ENCODE results near the gene SLC3A2.

The SLC3A2 gene

DNA sequence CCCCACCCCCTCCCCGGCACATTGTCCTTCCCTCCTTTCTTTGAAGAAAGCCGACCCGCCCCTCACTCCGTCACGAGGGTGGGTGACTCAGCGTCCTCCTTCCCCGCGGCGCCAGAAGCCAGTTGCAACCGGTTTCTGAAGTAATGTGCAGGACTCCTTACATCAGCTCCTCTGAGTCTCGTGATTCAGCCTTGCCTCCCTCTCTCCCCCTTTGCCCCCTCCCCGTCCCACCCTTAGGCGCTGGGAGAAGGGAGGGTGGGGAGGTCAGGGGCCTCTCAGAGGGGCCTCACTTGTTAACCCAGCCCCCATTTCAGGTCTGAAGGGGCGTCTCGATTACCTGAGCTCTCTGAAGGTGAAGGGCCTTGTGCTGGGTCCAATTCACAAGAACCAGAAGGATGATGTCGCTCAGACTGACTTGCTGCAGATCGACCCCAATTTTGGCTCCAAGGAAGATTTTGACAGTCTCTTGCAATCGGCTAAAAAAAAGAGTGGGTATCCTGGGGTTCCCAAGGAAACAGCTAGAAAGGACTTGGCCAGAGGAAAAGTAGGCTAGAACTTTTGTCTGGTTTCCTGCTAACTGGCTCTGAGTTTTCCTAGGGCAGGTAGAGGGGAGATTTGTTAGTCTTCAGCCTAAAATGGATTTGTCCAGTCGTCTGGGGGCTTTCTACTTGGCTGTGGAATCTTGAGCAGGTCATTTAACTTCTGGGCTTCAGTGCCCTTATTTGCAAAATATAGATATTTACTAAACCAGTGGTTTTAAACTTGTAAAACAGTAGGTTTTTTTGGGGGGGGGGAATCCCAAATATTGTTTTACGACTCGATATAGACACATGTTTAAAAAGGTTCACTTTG lies 1.1 kb downstream of the SLC3A2 start:
- peak; percentile 90 to 92 for DNase-seq

DNA sequence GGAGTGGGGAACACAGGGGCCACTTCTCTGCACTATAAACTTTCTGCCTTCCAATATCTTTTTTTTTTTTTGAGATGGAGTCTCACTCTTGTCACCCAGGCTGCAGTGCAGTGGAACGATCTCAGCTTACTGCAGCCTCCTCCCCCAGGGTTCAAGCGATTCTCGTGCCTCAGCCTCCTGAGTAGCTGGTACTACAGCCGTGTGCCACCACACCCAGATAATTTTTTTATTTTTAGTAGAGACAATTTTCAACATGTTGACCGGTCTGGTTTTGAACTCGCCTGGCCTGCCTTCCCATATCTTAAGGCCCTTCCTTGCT lies 1.7 kb downstream of the SLC3A2 start:
- DNase-seq = no peak

DNA sequence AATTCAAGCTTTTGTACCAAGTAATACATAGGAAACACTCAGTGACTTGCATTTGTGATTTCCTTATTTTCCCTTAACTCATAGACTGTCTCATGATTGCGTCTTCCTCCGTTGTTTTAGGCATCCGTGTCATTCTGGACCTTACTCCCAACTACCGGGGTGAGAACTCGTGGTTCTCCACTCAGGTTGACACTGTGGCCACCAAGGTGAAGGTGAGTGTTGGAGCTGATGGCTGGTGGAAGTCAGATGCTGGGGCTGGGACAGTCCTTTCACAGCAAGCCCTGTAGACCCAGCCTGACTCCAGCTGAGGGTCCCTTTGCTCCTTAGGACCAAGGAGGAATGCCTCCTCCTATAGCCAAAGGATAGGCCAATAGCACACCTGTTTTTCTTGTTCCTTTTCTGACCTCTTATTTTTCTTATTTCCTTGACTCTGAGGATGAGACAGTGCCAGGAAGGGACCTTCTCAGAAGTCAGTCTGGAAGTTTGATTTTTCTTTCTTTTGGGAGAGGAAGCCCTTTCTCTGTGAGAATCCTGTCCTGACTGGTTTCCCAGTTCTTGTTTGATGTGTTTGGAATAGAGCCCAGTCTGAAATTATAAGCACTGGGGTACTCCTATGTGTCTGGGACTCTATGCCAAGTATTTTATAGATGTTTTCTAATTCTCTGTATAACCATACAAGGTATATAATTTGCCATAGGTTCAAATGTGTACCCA lies 2.2 kb downstream of the SLC3A2 start:
- DNase-seq = no peak

DNA sequence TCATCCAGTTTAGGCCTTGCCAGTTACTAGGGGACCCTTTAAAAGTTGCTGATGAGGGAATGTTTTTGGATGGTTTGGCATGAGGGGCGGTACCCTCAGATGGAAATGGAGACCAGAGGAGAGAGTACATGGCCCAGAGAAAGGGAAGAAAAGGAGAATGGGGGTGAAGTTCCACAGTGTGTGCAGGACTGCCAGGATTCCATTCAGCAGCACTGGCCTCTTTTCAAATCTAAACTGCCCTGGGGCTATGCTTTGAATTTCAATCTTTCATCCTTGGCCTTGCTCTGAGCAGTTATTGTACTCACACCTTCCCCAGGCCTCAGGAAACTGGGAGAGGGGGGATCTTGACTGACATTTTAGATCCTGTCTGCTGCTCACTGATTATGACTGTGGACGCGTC lies 3.0 kb downstream of the SLC3A2 start:
- no peak for DNase-seq

DNA sequence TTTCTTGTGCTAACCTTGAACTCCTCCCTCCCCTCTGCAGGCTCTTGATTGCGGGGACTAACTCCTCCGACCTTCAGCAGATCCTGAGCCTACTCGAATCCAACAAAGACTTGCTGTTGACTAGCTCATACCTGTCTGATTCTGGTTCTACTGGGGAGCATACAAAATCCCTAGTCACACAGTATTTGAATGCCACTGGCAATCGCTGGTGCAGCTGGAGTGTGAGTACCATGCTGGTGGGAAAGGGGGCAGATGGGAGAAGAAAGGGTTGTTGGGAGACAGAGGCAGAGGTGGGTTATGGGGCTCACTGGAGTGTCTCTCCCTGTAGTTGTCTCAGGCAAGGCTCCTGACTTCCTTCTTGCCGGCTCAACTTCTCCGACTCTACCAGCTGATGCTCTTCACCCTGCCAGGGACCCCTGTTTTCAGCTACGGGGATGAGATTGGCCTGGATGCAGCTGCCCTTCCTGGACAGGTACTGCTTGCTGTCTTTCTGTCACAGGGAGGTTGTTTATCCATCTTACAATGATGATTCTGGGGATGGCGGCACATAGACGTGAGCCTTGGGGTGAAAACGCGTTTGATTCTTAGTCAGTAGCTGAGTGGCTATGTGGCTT lies 4.5 kb downstream of the SLC3A2 start:
- no peak for DNase-seq

DNA sequence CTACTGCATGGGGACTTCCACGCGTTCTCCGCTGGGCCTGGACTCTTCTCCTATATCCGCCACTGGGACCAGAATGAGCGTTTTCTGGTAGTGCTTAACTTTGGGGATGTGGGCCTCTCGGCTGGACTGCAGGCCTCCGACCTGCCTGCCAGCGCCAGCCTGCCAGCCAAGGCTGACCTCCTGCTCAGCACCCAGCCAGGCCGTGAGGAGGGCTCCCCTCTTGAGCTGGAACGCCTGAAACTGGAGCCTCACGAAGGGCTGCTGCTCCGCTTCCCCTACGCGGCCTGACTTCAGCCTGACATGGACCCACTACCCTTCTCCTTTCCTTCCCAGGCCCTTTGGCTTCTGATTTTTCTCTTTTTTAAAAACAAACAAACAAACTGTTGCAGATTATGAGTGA lies 7.7 kb downstream of the SLC3A2 start:
- DNase-seq = no peak

DNA sequence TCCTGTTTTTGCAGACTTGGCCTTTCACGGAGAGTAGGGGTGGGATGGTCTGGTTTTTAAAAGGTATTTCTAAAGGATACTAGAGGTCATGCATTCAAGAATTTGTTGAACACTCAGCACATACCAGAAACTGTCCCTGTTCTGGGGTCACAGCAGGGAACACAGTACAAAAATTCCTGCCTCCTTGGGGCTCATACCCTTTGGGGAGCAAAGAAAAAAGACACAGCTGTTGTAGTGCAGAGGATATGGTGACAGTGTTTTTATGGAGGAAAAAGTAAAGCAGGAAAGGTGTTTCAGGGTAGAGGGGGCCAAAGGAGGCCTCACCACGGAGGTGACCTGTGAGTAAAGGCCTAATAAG lies 8.4 kb downstream of the SLC3A2 start:
- no peak for DNase-seq

DNA sequence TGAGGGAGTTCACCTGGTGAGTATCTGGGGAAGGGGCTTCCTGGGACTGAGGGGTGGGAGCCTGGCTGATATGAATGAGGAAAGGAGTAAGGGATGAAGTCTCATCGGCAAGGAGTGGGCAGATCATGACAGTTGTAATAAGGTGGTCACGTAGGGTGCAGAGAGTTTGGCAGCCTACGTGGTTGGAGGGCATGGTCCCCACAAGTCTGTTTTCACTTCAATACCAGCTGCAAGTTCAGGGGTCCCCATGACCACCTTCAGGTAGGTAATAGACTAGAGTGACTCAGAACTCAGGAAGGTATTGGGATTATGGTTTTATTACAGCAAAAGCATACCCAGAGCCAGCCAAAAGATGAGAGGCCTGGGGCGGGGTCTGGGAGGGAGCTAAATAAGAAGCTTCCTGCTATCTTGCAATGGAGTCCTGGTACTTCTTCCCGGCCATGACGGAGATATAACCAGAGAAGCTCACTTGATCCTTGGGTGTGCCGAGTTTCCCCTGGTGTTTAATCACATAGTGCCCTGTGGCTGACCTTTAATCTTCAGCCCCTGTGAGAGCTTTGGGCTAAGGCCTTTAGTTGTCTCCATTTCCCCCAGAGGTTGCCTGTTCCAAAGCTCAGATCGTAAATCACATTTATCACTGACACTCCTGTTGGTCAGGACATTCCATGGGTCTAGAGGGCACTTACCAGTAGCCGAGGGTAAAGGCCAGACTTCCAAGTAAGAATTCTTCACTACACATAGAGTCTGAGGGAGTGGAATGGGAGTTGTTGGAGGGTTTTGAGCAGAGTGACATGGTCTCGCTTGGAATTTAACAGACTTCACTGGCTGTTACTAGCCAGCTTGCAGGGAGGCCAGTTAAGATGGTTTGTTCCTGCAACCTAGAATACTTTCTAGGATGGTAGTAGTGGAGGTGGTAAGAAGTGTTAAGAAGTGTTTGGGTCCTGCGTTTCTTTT lies 9.1 kb downstream of the SLC3A2 start:
- no peak for DNase-seq

DNA sequence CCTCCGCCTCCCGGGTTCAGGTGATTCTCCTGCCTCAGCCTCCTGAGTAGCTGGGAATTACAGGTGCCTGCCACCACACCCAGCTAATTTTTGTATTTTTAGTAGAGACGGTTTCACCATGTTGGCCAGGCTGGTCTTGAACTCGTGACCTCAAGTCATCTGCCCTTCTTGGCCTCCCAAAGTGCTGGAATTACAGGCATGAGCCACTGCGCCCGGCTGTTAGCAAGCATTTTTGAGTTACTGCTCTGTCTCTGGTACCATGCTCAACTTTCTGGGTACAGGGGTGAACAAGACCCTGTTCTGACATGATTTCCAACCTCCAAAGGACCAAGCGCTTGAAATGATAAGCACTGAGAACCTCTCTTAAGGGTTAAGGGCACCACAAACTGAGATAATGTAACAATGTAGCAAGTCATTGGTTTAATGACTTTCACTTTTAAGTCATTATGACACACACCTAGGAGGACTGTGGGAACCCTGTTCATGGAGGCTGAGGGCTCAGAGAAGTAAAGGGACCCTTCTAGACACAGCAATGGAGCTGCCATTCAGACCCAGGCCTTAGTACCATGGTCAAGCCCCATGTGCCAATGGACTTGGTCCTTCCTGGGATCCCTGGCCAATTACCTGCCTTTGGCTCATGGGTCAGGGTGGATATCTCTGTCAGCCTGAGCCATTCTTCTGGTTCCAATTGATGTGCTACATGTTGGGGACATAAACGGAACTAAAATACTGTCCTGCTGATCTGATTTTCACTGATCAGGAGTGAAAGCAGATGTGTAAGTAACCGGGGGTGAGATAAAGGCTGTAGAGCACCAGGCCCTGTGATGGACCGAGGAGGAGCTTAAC lies 11.6 kb downstream of the SLC3A2 start:
- DNase-seq = no peak

DNA sequence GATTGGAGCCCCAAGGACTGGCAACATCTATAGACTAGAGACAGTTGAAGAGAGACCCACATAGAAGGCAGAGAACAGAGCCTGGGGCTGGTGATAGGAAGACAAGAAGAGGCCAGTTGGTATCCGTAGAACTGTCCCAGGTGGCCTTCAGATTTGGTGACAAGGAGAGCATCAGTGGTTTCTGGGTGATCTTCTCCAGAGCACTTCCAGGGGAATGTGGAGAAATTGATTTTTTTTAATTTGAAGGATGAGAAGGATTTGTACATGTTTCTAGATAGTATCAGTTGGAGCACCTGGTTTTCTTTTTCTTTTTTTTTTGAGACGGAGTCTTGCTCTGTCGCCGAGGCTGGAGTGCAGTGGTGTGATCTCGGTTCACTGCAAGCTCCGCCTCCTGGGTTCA lies 14.8 kb downstream of the SLC3A2 start:
- DNase-seq = no peak

DNA sequence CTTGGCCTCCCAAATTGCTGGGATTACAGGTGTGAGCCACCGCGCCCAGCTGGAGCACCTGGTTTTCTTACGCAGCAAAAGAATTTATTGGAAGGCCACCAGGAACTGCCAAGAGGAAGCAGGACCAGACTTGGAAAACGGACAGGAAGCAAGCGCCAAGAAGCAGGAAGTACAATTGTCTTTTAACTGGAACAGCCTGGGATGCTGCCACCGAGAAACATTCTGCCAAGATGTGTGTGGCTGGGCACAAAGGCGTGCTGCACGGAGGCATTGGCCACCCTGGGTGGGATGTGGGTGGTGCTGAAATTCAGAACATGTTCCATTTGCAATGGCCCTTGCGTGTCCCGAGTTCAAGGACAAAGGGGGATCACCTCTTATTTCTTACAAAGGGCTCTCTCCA lies 15.4 kb downstream of the SLC3A2 start:
- no peak for DNase-seq

DNA sequence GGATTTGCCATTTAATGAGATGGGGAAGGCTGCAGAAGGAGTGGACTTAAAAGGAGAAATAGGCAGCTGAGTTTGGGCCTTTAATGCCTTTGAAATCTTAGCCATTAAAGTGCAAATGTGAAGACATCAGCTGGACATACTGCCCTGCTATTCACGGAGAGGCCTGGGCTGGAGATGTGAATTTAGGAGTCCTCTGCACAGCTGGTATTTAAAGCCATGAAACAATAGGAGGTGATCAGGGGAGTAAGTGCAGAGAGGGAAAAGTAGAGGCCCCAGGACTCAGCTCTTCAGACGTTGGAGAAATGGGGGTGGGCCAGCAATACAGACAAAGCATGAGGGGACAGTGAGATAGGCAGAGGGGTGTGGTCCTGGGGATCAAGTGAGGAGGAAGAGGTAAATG lies 16.6 kb downstream of the SLC3A2 start:
- no peak for DNase-seq

DNA sequence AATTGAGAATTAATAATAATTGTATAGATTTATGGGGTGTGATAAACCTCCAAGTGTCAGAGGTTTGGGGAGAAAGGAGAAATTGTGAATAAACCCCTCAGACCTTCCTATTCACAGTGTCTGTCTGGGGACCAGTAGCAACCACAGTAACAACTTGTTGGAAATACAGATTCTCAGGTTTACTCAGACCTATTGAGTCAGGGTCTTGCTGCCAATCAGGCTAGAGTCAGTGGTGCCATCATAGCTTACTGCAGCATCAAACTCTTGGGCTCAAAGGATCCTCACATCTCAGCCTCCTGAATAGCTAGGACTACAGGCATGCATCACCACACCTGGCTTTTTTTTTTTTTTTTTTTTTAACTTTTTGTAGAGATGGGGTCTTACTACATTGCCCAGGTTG lies 17.3 kb downstream of the SLC3A2 start:
- no peak for DNase-seq

DNA sequence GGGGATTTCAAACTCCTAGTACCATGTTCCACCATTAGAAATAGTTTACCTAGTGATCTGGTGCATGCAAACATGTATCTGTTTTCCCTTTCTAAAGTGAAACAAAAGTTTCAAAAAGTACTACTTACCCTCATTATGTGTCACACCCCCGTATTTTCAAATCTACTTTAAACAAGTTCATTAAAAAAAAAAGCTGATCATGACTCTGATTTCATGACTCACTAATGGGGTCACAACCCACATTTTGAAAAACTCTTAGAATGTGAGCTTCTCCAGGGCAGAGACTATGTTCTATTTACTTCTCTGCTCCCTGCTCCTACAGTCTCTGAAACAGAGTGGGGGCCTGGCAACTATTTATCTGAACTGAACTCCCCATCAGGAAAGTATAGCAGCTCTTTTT lies 22.2 kb downstream of the SLC3A2 start:
- DNase-seq = no peak

DNA sequence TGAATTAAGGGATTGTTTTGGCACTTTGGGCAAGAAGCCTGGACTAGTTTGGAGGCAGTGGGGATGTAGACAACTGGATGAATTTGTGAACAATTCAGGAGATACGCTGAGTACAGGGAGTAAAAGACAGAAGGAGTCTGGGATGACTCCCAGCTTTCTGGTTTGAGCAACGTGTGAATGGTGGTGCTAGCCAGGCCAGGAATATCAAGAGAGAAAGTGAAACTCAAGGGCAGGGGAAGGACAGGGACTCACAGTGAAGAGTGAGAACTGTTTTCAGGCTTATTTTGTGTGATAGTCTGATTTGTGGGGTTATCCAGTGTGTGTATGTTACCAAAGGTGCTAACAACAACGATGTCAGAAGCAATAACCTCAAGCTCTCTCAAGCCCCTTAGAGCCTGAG lies 24.6 kb downstream of the SLC3A2 start:
- DNase-seq = no peak

DNA sequence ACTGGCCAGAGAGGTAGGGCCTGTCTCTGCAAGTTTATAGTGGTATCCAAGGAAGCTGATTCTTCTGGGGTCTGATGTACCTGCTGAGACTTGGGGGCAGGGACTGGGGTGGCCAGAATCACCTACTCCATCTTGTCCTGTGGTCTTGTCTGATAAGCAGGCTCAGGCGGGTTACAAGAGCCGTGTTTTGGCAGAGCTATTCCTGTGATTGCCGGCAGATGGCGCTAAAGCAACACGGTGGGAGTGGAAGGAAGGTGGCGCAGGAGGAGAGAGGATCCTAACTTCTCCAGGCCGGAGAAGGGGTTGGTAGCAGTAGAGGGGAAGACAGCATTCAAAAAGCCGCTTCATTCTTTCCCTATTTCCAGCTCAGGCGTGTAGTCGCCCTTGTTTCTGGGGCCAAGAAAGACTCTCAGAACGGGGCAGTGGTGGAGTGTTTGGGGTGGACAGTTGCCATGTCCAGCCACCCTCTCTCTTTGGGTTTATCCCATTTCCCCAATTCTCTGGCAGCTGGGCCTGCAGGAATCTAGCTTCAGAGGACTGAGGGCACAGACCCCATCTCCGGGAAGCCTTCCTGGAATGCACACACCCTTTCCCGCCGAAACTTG lies 25.3 kb downstream of the SLC3A2 start:
- peak; percentile 71 to 78 for DNase-seq

DNA sequence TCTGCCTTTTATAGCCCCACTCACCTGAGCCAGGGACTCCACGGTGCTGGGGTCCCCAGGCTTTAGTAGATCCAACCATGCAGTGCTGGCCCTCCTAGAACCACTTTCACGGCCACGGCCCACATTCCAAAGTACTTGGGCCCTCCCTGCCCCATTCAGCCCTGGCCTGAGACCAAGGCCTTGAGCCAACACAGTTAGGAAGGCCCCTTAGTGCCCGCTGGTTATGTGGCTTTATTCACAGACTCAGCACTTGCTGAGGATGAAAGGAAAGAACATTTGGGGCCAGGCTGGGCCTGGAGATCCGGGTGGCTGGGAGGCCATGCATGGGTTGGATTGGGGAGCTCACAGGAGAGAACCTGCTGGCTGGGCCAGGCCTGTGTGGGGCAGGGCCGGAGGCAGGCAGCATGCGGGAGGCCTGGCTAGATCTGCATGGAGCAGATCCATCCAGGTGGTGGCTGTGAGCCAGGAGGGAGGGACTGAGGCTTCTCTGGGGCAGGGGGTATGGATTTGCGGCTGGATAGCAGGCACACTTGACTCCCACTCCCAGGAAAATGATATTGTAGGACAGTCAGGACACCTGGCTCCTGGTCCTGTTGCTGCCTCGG lies 27.9 kb downstream of the SLC3A2 start:
- no peak for DNase-seq

DNA sequence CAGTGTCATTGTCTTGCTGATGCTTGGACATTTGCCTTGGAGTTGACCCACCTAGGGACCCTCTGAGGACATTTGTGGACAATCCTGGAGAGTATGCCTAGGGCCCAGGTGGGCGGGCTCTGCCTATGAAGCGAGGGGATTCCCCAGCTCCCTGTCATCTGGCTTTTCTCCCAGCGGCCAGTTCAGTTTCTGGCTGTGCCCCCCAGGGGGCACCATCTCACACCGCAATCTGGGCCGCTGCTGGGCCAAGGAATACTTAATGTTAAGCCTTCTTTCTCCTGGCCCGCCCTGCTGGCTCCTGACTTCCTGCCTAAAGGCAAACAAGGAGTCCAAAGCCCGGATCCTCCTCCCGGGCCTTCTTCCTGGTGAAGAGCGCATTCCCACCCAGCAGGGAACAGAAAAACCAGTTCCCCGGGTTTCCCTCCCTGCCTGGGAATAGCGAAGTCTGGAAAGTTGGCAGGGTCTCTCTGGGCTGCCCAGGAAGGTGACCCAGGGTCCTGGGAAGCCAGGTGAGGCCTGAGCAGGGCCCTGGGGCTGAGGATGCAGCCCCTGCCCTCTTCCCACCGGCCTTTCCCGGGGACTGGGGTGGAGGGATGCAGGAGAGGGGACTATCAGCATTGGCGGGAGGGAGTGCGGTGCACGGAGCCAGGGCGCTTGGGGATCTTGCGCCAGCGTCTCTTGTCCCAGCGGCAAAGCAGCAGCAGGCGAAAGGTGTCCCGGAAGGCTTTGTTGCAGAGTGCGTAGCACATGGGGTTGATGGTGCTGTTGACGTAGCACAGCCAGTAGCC lies 28.6 kb downstream of the SLC3A2 start:
- DNase-seq = no peak

DNA sequence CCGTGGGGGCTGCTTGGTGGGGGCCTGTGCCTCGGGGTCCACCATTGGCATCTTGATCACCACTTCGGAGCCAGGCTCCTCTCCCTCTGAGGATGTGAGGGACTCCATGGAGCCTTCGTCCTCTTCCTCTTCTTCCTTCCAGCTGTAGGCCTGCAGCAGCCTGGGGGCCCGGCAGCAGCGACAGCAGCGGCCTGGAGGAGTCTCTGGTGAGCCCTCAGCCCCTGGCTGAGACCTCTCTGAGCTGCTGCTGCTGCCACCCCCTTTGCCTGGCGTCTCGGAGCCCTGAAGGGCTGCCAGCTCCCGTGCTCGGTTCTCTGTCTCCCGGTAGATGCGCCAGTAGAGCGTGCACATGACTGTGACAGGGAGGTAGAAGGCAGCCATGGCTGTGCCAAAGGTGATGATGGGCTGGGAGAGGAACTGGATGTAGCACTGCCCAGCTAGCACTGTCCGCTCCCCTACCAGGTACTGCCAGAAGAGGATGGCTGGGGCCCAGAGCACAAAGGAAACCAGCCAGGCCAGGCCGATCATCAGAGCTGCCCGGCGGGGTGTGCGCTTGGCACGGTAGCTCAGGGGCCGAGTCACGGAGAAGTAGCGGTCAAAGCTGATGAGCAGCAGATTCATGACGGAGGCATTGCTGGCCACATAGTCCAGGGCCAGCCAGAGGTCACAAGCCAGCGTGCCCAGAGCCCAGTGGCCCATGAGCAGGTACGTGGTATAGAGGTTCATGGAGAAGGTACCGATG lies 29.6 kb downstream of the SLC3A2 start:
- no peak for DNase-seq
